OCI-LY7 (cell line): ENCODE data around the gene NTMT1.

Source experiments
- CTCF ChIP-seq: fragments of 200-600 bp; sonication (generic); conservative IDR thresholded peaks from 2 replicates; pipeline ENCODE4 v1.5.1; 2014; ENCODE audit warnings: mild to moderate bottlenecking, antibody characterized with exemption, low read length, moderate library complexity, mixed read lengths
- EZH2phosphoT487 ChIP-seq: fragments of 200-600 bp; sonication (generic); IDR thresholded peaks from 2 replicates; pipeline ENCODE4 v1.6.1; 2018; ENCODE audit warnings: low read depth, borderline replicate concordance, mild to moderate bottlenecking, mixed run types, antibody characterized with exemption, low read length, moderate library complexity, mixed read lengths

- TF ChIP-seq CTCF = no peak
- TF ChIP-seq EZH2phosphoT487 = no peak
Measured at GRCh38 chr9:129615407-129616285, 10.3 kb upstream of the NTMT1 start.
